Spleen (tissue), 11 donors: ENCODE results near the gene DNAH6. TPM values are rescaled to one million over a fixed set of nuclear protein-coding genes. Genes with fewer than 3 reads are reported as not detected.

Source experiments
- DNase-seq: peaks from one replicate; pipeline ENCODE4 v3.0.0-alpha.2; 2020
- H3K27ac ChIP-seq, 8 donors: fragments of 200-600 bp; sonication (generic) in 7 of 8; 1 replicate in 4 of 8; 2 replicates in 4 of 8; pipeline versions ENCODE4 v1.5.0 to v1.8.0; 2016 to 2021; ENCODE audit warnings: inconsistent platforms in 4 of 8, mild to moderate bottlenecking in 4 of 8, moderate library complexity in 1 of 8
- H3K27me3 ChIP-seq, 7 donors: fragments of 200-600 bp; sonication (generic) in 6 of 7; replicated peaks in 1 of 7; 1 replicate in 4 of 7; 2 replicates in 3 of 7; pipeline versions ENCODE4 v1.5.0 to v1.8.0; 2016 to 2021; ENCODE audit warnings: inconsistent platforms in 3 of 7, mild to moderate bottlenecking in 1 of 7
- H3K36me3 ChIP-seq, 6 donors: fragments of 200-600 bp; sonication (generic) in 5 of 6; 1 replicate in 4 of 6; 2 replicates in 2 of 6; pipeline versions ENCODE4 v1.5.0 to v1.8.0; 2016 to 2021; ENCODE audit warnings: inconsistent platforms in 2 of 6
- H3K4me1 ChIP-seq, 6 donors: fragments of 200-600 bp; sonication (generic) in 5 of 6; 1 replicate in 3 of 6; 2 replicates in 3 of 6; pipeline versions ENCODE4 v1.5.0 to v1.8.0; 2016 to 2021; ENCODE audit warnings: inconsistent platforms in 3 of 6
- H3K4me3 ChIP-seq, 8 donors: fragments of 200-600 bp; sonication (generic) in 7 of 8; 1 replicate in 4 of 8; 2 replicates in 4 of 8; pipeline versions ENCODE4 v1.5.0 to v1.8.0; 2016 to 2021; ENCODE audit warnings: inconsistent platforms in 4 of 8, mild to moderate bottlenecking in 4 of 8, moderate library complexity in 2 of 8
- H3K9me3 ChIP-seq, 8 donors: fragments of 200-600 bp; sonication (generic) in 7 of 8; 1 replicate in 4 of 8; 2 replicates in 4 of 8; pipeline versions ENCODE4 v1.5.0 to v1.8.0; 2016 to 2021; ENCODE audit warnings: inconsistent platforms in 4 of 8
- CTCF ChIP-seq, 11 experiments: fragments of 200-600 bp in 7 of 11; fragments of 450-650 bp in 4 of 11; sonication (generic) in 4 of 11; IDR thresholded peaks in 8 of 11; conservative IDR thresholded peaks in 3 of 11; 1 replicate in 7 of 11; 2 replicates in 4 of 11; pipeline versions ENCODE4 v1.4.0 to v1.8.0; 2016 to 2021; ENCODE audit warnings: antibody characterized with exemption in 11 of 11, inconsistent platforms in 4 of 11, mild to moderate bottlenecking in 1 of 11
- POLR2A ChIP-seq, 3 donors: fragments of 450-650 bp; IDR thresholded peaks; one replicate each; pipeline ENCODE4 v1.5.1; 2017; ENCODE audit warnings: antibody characterized with exemption in 3 of 3, mild to moderate bottlenecking in 1 of 3
- POLR2AphosphoS5 ChIP-seq, 3 donors: sonication (generic); formaldehyde crosslinking; IDR thresholded peaks; one replicate each; pipeline ENCODE4 v1.5.1; 2017; ENCODE audit warnings: antibody characterized with exemption in 3 of 3
- WGBS, 5 donors: extraction: QIAGEN DNeasy Blood & Tissue Kit in 3 of 5; methylation state at CpG; one replicate each; pipeline versions ENCODE4 v1.1.5 to v1.1.7; 2013 to 2018; 5-methylcytosine and 5-hydroxymethylcytosine counted together
- intact Hi-C: fragments of 100-400 bp; cut with DNase I; formaldehyde crosslinking; loops from one replicate; pipeline ENCODE4 v1.15.0; 2023; ENCODE audit warnings: low total_unique reads
- polyA plus RNA-seq, 3 donors: library from polyadenylated mRNA; stranded (reverse); fragments of 200-250 nt; gene quantifications; one replicate each; pipeline ENCODE4 v1.2.1, GENCODE V29; 2013
- total RNA-seq, 7 donors: library from RNA; depleted of rRNA in 3 of 7; stranded (reverse); fragments of >200 nt in 3 of 7; fragmentation: NEBNext Ultra II Directional in 4 of 7; extraction: Animal tissue kit (Norgen Biotek cat#: 25700) in 4 of 7; gene quantifications; one replicate each; pipeline versions ENCODE4 v1.1.0 to v1.2.1, GENCODE V29; 2016 to 2021
- donor health status: healthy with polysubstance abuse.
- donor health status: DM: no; HTN: no; CAD: no; lungs with moderate emphysema.
- donor health status: DM: no; HTN: no; CAD: no.
- donor health status: Bipolar disorder and iron deficiency.
- donor health status: healthy.
- donor health status: DM: no; HTN: no; CAD: no.
- donor health status: DM: yes; HTN: yes; CAD: no.

The DNAH6 gene
- total and polyA plus RNA-seq, 10 donors: 0.02 to 1.1 (median 0.43) TPM; not detected in 1

GRCh38 chr2:84487298-84487996 lies 28.9 kb upstream of the DNAH6 start:
- no peaks in the 10 kb centered on the region for H3K27me3 ChIP-seq
- H3K36me3 ChIP-seq: no peaks in the 10 kb centered on the region
- H3K4me3 ChIP-seq: no peak overlapping the region
- intact Hi-C loops: no loop called here
- DNase-seq: no peak
- H3K9me3 ChIP-seq: no peaks in the 10 kb centered on the region
- TF ChIP-seq CTCF (IDR thresholded peaks at IDR 0.05 in 8 of 11, conservative IDR thresholded peaks at IDR 0.05 in 3 of 11): no peak
- H3K4me1 ChIP-seq: no peaks in the 10 kb centered on the region
- 52 to 73% (median 68%) methylated on average over 3 of the region's 3 CpGs for WGBS, 5 donors
- no peak overlapping the region for H3K27ac ChIP-seq

DNA sequence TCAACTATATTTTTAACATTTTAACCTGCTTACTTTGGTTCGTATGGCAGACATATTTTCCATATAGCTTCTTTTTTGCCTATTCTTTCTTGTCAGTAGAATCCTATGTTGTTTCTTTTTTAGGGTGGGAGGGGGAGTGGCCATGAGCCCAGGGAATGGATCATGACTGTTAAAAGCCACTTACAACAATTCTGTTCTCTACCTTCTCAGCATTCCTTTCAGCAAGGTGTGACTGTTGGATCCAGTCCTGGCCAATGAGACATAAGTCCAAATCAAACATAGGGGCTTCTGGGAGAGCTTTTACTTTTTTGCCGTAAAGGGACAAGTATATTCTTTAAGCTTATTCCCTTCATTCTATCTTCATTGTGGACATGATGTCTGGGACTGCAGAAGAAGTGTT lies 25.0 kb upstream of the DNAH6 start:
- H3K4me1 ChIP-seq: peaks cover 0 to 5% (median 0%) of the 10 kb centered on the region in 6 donors
- TF ChIP-seq CTCF (IDR thresholded peaks at IDR 0.05 in 8 of 11, conservative IDR thresholded peaks at IDR 0.05 in 3 of 11) (no peak), POLR2AphosphoS5 (IDR thresholded peaks at IDR 0.05) (no peak), POLR2A (IDR thresholded peaks at IDR 0.05) (no peak)
- no peaks in the 10 kb centered on the region for H3K9me3 ChIP-seq
- no peak for DNase-seq
- intact Hi-C loops: loop anchor here (10.0 kb wide), 1 partner anchor 134 kb away; no protein-coding TSS in a partner anchor
- no peak overlapping the region for H3K27ac ChIP-seq
- no peaks in the 10 kb centered on the region for H3K36me3 ChIP-seq
- 48 to 84% (median 65%) methylated on average over 2 of the region's 2 CpGs for WGBS, 5 donors
- peaks cover 0 to 6% (median 0%) of the 10 kb centered on the region in 7 donors for H3K27me3 ChIP-seq
- H3K4me3 ChIP-seq: no peak overlapping the region

DNA sequence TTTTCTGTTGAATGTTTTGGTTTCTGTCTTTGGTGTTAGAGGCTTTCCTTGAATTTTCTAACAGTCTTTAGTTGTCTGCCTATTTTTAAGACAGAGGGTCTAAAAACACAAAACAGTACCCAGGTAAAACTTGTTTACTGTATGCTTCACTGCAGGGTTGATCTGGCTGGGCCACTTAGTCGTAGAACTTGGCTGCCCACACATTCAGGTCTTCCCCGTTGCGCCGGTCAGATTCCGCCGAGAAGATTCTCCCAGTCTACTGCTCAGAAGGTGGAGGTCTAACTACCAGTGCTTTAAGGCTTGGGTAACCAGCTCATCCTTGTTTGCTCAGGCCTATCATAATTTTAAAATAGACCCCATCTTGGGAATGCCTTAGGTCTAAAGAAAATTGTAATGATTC lies 24.6 kb upstream of the DNAH6 start:
- intact Hi-C loops: loop anchor here (10.0 kb wide), 1 partner anchor 133 kb away; no protein-coding TSS in a partner anchor
- H3K27ac ChIP-seq: no peak overlapping the region
- WGBS, 5 donors: 91 to 98% (median 92%) methylated on average over 6 of the region's 6 CpGs
- no peaks in the 10 kb centered on the region for H3K36me3 ChIP-seq
- H3K4me3 ChIP-seq: no peak overlapping the region
- no peaks in the 10 kb centered on the region for H3K9me3 ChIP-seq
- peaks cover 0 to 7% (median 0%) of the 10 kb centered on the region in 7 donors for H3K27me3 ChIP-seq
- DNase-seq: no peak
- H3K4me1 ChIP-seq: peaks cover 0 to 5% (median 0%) of the 10 kb centered on the region in 6 donors
- TF ChIP-seq CTCF (IDR thresholded peaks at IDR 0.05 in 8 of 11, conservative IDR thresholded peaks at IDR 0.05 in 3 of 11): no peak

- intact Hi-C loops: loop anchor here (10.0 kb wide), 1 partner anchor 132 kb away; no protein-coding TSS in a partner anchor
- WGBS, 5 donors: 71 to 93% (median 80%) methylated on average over 1 of the region's 1 CpG
- no peak for DNase-seq
- Histone ChIP-seq H3K9me3 (no peaks in the 10 kb centered on the region), H3K27ac (no peak overlapping the region), H3K4me1 (peaks cover 0 to 5% (median 0%) of the 10 kb centered on the region in 6 donors), H3K4me3 (no peak overlapping the region), H3K27me3 (peaks cover 0 to 7% (median 0%) of the 10 kb centered on the region in 7 donors), H3K36me3 (no peaks in the 10 kb centered on the region)
- TF ChIP-seq CTCF (IDR thresholded peaks at IDR 0.05 in 8 of 11, conservative IDR thresholded peaks at IDR 0.05 in 3 of 11) (no peak), POLR2AphosphoS5 (IDR thresholded peaks at IDR 0.05) (no peak), POLR2A (IDR thresholded peaks at IDR 0.05) (no peak)
These were observed 23.7 kb upstream of the DNAH6 start for GRCh38 chr2:84492571-84492970.
